ENCODE data around the gene HOXD10. TPM values are rescaled to one million over a fixed set of nuclear protein-coding genes. Genes with fewer than 3 reads are reported as not detected.

Gene HOXD10
- total and polyA plus RNA-seq, 9 of the 15 experiments (the other 6 are each of a cell fraction or from before 2014, with no cell fraction given): not detected

GRCh38 chr2:176151442-176152287 is 35.1 kb downstream of the HOXD10 start, which contains the start of gene HOXD4:
Gene HOXD4 (plus strand): TSS chr2:176151550. CDS start chr2:176151634, 84 bp downstream.
- BruUV-seq (replicated peaks): no TSS peak
- no peak within 1 kb of the TSS for H2AFZ ChIP-seq (ENCODE audit: low read depth, low read length)
- H3K9me3 ChIP-seq (replicated peaks; ENCODE audit: control insufficient read depth, insufficient read depth, low read depth, low read length): no peaks in the 10 kb centered on the region
- no peaks in the 10 kb centered on the region for H3K36me3 ChIP-seq (ENCODE audit: control insufficient read depth, insufficient read depth, low read length)
- H3K4me2 ChIP-seq (ENCODE audit: insufficient read depth, low read length): no peak within 1 kb of the TSS
- H3K9me1 ChIP-seq (ENCODE audit: control insufficient read depth, insufficient read depth, low read length): no peaks in the 10 kb centered on the region
- TF ChIP-seq USF2 (CRISPR knock-in tag; IDR thresholded peaks at IDR 0.05): peak; percentile 74
- TF ChIP-seq USF1 (CRISPR knock-in tag; IDR thresholded peaks at IDR 0.05): peak; percentile 62; the same call in 1 of the 2 replicates
- TF ChIP-seq ZNF695 (CRISPR knock-in tag; IDR thresholded peaks at IDR 0.05): no peak
- peak; percentile 75; the same call in 1 of the 2 replicates for TF ChIP-seq EZH2 (IDR thresholded peaks at IDR 0.05; ENCODE audit: borderline replicate concordance, low read depth, low read length)
- TF ChIP-seq RAD51 (IDR thresholded peaks at IDR 0.05; ENCODE audit: borderline replicate concordance, low read depth): peak; percentile 41; the same call in 1 of the 2 replicates
- TF ChIP-seq ZNF354B (CRISPR knock-in tag; IDR thresholded peaks at IDR 0.05): no peak
- ATAC-seq (peak; percentile 24; the same call in 1 of the 3 replicates), FAIRE-seq (no peak), DNase-seq (ENCODE audit: extremely low read depth in 1 of 4, low spot score in 3 of 4) (peak in 2 of 4 experiments; percentile 35 to 48)
- H3K79me2 ChIP-seq (ENCODE audit: control insufficient read depth, insufficient read depth, low read length): no peaks in the 10 kb centered on the region
- no peak within 1 kb of the TSS for H3K27ac ChIP-seq (ENCODE audit: extremely low read depth, low read depth, low read length)
- intact Hi-C loops (cut with micrococcal nuclease) (no loop called here), in situ Hi-C loops (cut with MboI) (no loop called here)
- no peak within 1 kb of the TSS for H3K9ac ChIP-seq (ENCODE audit: insufficient read depth in 1 of 2, low read depth in 2 of 2, low read length in 2 of 2)
- WGBS (ENCODE audit: insufficient coverage, low coverage, missing lambda C conversion rate): 4% methylated on average over 49 of the region's 55 CpGs
- peaks cover 71 to 78% of the 10 kb centered on the region in 2 experiments for H3K27me3 ChIP-seq (ENCODE audit: control insufficient read depth in 2 of 2, insufficient read depth in 2 of 2, low read length in 2 of 2)
- no peak within 1 kb of the TSS for H3K4me3 ChIP-seq
- ChIA-PET CTCF (ENCODE audit: low intra/inter-chr PET ratio) (no interaction called here), POLR2A (interaction anchor here (0.5 kb wide), 1 partner anchor 19 kb away, joined by 3 read pairs; no protein-coding TSS in a partner anchor)
- no peaks in the 10 kb centered on the region for H4K20me1 ChIP-seq (replicated peaks; ENCODE audit: control insufficient read depth, insufficient read depth, low read length)
- H3K4me1 ChIP-seq (replicated peaks in 1 of 2; ENCODE audit: control insufficient read depth in 2 of 2, insufficient read depth in 2 of 2, low read length in 2 of 2): peaks cover 0 to 10% of the 10 kb centered on the region in 2 experiments; a peak in 1 of 5 replicates
